ENCODE results near the gene ZNF582. TPM values are rescaled to one million over a fixed set of nuclear protein-coding genes. Genes with fewer than 3 reads are reported as not detected.

The ZNF582 gene
- total RNA-seq (2022; extraction: Qiagen RNA extraction) = 0.95 to 1.6 TPM (median 1.1 TPM) in 5 replicates

DNA sequence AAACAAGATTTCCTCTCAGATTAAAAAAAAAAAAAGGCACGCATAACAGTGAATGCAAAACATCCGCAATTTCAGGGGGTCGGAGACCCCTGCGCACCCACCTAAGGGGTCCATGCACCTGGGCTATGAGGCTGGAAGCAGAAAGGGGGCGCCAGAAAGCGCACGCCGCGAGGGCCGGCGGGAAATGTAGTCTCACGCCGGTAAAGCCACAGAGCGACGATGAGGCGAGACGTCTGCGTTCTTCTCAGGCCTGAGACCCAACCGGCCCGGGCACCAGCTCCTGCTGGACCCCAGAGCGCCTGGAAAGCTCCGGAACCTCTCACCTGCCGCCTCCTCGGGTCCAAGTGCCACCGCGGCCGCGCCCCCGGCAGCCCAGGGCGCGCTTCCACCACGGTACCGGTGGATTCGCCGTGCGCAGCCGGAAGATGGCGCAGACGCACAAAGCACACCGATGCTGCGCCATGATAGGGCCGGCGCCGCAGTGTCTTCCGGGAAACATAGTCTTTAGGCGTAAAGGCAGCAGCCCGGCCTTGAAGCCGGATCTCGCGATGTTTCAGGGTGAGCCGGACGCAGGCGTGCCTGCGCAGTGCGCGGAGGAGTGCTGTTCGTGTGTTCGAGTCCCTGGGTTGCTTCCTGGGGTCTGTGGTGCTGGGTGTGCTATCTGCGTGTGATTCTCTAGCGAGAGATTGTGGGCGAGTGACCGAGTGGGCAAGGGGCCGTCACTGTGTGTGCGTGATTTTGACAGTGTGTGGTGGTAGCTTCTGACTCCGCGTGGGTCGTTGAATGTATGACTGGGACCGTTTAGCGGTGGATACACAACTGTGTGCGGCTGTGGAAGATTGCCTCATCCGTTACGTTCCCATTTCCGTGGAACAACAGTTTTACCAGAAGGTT lies at the start of gene ZNF582:
TSS of gene ZNF582 (minus strand) at position 416 of the 894 bp plus-strand sequence. CDS start 1,782 bp downstream, outside the sequence.

DNA sequence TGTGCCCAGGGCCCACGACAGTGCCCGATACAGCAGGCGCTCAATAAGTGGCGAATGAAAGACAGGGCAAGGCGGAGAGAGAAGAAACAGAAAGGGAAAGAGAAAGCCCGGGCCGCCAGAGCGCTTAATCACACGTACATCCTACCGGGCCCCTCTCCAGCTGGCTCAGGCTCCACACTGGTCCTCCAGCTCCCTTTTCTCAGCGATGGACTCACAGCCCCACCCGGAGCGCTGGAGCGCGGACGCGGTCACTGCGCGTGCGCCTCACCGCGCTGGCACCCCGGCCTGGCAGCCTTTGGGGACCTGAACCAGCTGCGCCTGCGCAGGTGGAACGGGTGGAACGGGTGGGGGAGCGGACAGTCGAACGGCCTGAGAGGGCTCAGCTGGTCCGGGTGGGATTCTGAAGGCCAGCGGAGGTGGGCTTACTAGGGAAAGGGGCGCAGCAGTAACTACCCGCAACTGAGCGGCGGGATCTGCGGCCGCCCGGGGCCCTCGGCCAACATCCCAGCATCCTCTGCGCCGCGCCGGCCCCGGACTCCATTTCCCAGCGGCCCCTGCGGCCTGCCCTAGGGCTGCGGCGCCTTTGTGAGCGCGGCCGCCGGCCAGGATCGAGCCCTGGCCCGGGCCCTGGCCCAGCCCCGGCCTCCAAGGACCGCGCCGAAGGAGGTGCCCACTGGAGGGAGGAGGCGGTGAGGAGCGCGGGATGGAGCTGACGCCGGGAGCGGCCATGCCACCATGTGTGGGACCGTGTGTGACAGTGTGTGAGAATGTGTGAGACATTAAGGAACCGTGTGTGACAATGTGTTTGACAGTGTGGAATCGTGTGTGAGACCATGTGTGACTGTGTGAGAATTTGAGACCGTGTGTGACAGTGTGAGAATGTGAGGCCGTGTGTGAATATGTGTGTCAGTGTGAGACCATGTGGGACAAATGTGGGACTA lies 10.7 kb upstream of the ZNF582 start, which contains the start of gene ZNF583:
TSS of gene ZNF583 (plus strand) at position 569 of the 941 bp plus-strand sequence. CDS start 2,783 bp downstream, outside the sequence.

Other genes starting within 250 kb of the ZNF582 start
- not detected in 5 replicates for gene GALP, start 217.5 kb downstream of the ZNF582 start, total RNA-seq (2022; extraction: Qiagen RNA extraction)
- gene ZSCAN5B, start 195.8 kb downstream of the ZNF582 start, total RNA-seq (2022; extraction: Qiagen RNA extraction) = 0.06 to 0.13 TPM (median 0.06 TPM) in 3 of 5 replicates, not detected in the others
- gene ZSCAN5C, start 191.3 kb downstream of the ZNF582 start, total RNA-seq (2022; extraction: Qiagen RNA extraction) = not detected in 5 replicates
- not detected in 5 replicates for gene EDDM13, start 120.8 kb downstream of the ZNF582 start, total RNA-seq (2022; extraction: Qiagen RNA extraction)
- gene ZSCAN5A, start 78.7 kb downstream of the ZNF582 start, total RNA-seq (2022; extraction: Qiagen RNA extraction) = 6.7 to 8.7 TPM (median 7.5 TPM) in 5 replicates
- gene ZNF583, start 10.8 kb upstream of the ZNF582 start, total RNA-seq (2022; extraction: Qiagen RNA extraction) = 2.1 to 2.8 TPM (median 2.2 TPM) in 5 replicates
- not detected in 5 replicates for gene ZNF667, start 83.8 kb upstream of the ZNF582 start, total RNA-seq (2022; extraction: Qiagen RNA extraction)
- 0.02 to 0.13 TPM (median 0.03 TPM) in 5 replicates for gene ZNF471, start 114.3 kb upstream of the ZNF582 start, total RNA-seq (2022; extraction: Qiagen RNA extraction)
- 3.6 to 4.9 TPM (median 4.3 TPM) in 5 replicates for gene ZFP28, start 145.4 kb upstream of the ZNF582 start, total RNA-seq (2022; extraction: Qiagen RNA extraction)
- 1.3 to 1.7 TPM (median 1.5 TPM) in 5 replicates for gene ZNF470, start 173.9 kb upstream of the ZNF582 start, total RNA-seq (2022; extraction: Qiagen RNA extraction)
- 8.8 to 11.8 TPM (median 10.9 TPM) in 5 replicates for gene ZNF71, start 201.8 kb upstream of the ZNF582 start, total RNA-seq (2022; extraction: Qiagen RNA extraction)
- 0.10 TPM in 1 of 5 replicates, not detected in the others for gene SMIM17, start 249.6 kb upstream of the ZNF582 start, total RNA-seq (2022; extraction: Qiagen RNA extraction)